ENCODE results near the gene MAN2A2. TPM values are rescaled to one million over a fixed set of nuclear protein-coding genes. Genes with fewer than 3 reads are reported as not detected.

Gene MAN2A2
- total RNA-seq, 1 donor from 2014 or later = 60.2 TPM

DNA sequence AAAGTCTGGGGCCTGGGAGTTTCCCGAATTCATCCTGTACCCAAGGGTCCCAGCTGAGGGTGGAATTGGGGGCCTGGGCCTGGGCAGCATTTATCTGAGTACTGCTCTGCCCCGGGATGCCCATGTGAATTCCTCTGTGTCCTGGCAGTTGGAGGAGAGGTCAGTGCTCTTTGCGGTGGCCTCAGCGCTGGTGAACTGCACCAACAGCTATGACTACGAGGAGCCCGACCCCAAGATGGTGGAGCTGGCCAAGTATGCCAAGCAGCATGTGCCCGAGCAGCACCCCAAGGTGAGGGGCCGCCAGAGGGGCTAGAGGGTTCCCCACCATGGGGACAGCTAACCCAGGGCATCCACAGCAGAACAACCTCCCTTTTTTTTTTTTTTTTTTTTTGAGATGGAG is 45.4 kb downstream of the MAN2A2 start:
- H3K27me3 Mint-ChIP-seq = no peaks in the 10 kb centered on the region
- no peak overlapping the region for H3K27ac Mint-ChIP-seq
- no peaks in the 10 kb centered on the region for H3K4me1 Mint-ChIP-seq (ENCODE audit: unreplicated experiment)
- no peak for DNase-seq (ENCODE audit: extremely low spot score, unreplicated experiment)
- no peaks in the 10 kb centered on the region for H3K9me3 Mint-ChIP-seq
- peaks cover 4% of the 10 kb centered on the region for H3K36me3 Mint-ChIP-seq
- H3K4me3 Mint-ChIP-seq = no peak overlapping the region
- TF ChIP-seq CTCF (conservative IDR thresholded peaks at IDR 0.05) = no peak

- H3K4me3 Mint-ChIP-seq = no peak overlapping the region
- no peaks in the 10 kb centered on the region for H3K27me3 Mint-ChIP-seq
- H3K36me3 Mint-ChIP-seq = peaks cover 4% of the 10 kb centered on the region
- H3K27ac Mint-ChIP-seq = no peak overlapping the region
- TF ChIP-seq CTCF (conservative IDR thresholded peaks at IDR 0.05) = no peak
- H3K4me1 Mint-ChIP-seq (ENCODE audit: unreplicated experiment) = no peaks in the 10 kb centered on the region
- H3K9me3 Mint-ChIP-seq = no peaks in the 10 kb centered on the region
- DNase-seq (ENCODE audit: extremely low spot score, unreplicated experiment) = no peak
These were observed 47.0 kb downstream of the MAN2A2 start for GRCh38 chr15:90949979-90950675.

DNA sequence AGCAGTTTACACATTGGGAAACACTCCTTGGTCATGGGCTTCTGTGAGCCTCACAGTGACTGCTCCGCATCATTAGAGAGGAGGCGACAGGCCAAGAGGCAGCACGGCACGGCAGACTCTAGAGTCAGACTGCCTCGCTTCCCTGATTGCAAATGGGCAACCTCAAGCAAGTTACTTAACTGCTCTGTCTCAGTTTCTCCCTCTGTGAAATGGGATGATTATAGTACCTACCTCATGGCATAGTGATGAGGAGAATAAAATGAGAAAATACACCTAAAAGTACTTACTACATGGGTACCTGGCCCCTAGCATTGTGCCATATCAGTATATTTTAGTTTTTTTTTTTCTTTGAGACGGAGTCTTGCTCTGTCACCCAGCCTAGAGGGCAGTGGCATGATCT is 47.6 kb downstream of the MAN2A2 start:
- no peaks in the 10 kb centered on the region for H3K27me3 Mint-ChIP-seq
- H3K4me3 Mint-ChIP-seq = no peak overlapping the region
- H3K36me3 Mint-ChIP-seq = peaks cover 4% of the 10 kb centered on the region
- TF ChIP-seq CTCF (conservative IDR thresholded peaks at IDR 0.05) = no peak
- peaks cover 1% of the 10 kb centered on the region for H3K4me1 Mint-ChIP-seq (ENCODE audit: unreplicated experiment)
- H3K9me3 Mint-ChIP-seq = no peaks in the 10 kb centered on the region
- DNase-seq (ENCODE audit: extremely low spot score, unreplicated experiment) = no peak
- no peak overlapping the region for H3K27ac Mint-ChIP-seq

GRCh38 chr15:90952901-90953677 is 50.0 kb downstream of the MAN2A2 start:
- no peaks in the 10 kb centered on the region for H3K27me3 Mint-ChIP-seq
- H3K27ac Mint-ChIP-seq = no peak overlapping the region
- no peak for DNase-seq (ENCODE audit: extremely low spot score, unreplicated experiment)
- peak overlapping the region; percentile 55 for H3K4me3 Mint-ChIP-seq
- peaks cover 8% of the 10 kb centered on the region for H3K4me1 Mint-ChIP-seq (ENCODE audit: unreplicated experiment)
- no peaks in the 10 kb centered on the region for H3K9me3 Mint-ChIP-seq
- no peak for TF ChIP-seq CTCF (conservative IDR thresholded peaks at IDR 0.05)
- H3K36me3 Mint-ChIP-seq = peaks cover 4% of the 10 kb centered on the region

DNA sequence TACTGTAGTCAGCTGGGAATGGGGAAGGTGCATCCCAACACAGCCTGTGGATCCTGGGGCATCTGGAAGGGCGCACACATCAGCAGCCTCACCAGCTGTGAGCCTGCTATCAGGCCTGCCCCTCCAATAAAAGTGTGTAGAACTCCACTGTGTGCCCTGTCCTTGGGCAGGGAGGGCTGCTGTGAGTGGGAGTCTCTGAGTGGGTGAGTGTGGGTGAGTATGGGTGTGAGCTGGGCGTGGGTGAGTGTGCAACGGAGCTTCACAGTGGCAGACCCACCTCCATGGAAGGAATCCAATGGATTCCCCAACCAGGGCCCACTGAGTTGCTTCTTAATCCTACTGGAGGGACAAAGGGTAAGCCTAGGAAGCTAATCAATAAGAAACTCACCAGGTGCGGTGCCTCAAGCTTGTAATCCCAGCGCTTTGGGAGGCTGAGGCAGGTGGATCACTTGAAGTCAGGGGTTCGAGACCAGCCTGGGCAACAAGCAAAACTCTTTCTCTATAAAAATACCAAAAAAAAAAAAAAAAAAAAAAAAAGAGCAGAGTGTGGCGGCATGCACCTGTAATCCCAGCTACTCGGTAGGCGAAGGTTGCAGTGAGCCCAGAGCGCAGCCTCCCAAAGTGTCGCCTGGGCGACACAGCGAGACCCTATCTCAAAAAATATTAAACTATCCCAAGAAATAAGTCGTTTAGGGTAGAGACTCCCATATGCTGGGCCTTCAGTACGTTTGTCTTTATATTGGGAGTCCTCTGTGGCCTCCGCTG is 51.0 kb downstream of the MAN2A2 start:
- Mint-ChIP-seq H3K27me3 (no peaks in the 10 kb centered on the region), H3K36me3 (peaks cover 4% of the 10 kb centered on the region), H3K4me3 (peak overlapping the region; percentile 88), H3K9me3 (no peaks in the 10 kb centered on the region), H3K27ac (peak overlapping the region; percentile 90), H3K4me1 (ENCODE audit: unreplicated experiment) (peaks cover 8% of the 10 kb centered on the region)
- no peak for DNase-seq (ENCODE audit: extremely low spot score, unreplicated experiment)
- no peak for TF ChIP-seq CTCF (conservative IDR thresholded peaks at IDR 0.05)

Data from type B pancreatic cell (in vitro differentiated cells).